ENCODE data around the gene A3GALT2.

GRCh38 chr1:33348676-33349080, 27.8 kb upstream of the A3GALT2 start:
- TF ChIP-seq RARB (CRISPR knock-in tag; IDR thresholded peaks at IDR 0.05): no peak
- TF ChIP-seq EP300 (IDR thresholded peaks at IDR 0.05): no peak
- TF ChIP-seq KDM1A (IDR thresholded peaks at IDR 0.05; ENCODE audit: low read depth): no peak
- TF ChIP-seq CTCF (IDR thresholded peaks at IDR 0.05): no peak
- TF ChIP-seq MAZ (IDR thresholded peaks at IDR 0.05; ENCODE audit: borderline replicate concordance, low read depth, low read length): no peak
- TF ChIP-seq CHD2 (IDR thresholded peaks at IDR 0.05; ENCODE audit: low read length, partially characterized antibody): no peak

Data from A549 (cell line).